ENCODE results near the gene GARIN5A.

GRCh38 chr19:50465000-50465399 is 11.6 kb downstream of the GARIN5A start:
- TF ChIP-seq CTCF (IDR thresholded peaks at IDR 0.05) (no peak), POLR2A (IDR thresholded peaks at IDR 0.05) (no peak)

Measured in heart left ventricle (tissue), 13 donors.